ENCODE data around the gene ADAMTS12.

- TF ChIP-seq CTCF (IDR thresholded peaks at IDR 0.05) (no peak), ZFX (IDR thresholded peaks at IDR 0.05; ENCODE audit: borderline replicate concordance) (no peak)
These were observed 3.2 kb downstream of the ADAMTS12 start for GRCh38 chr5:33888587-33888986.
